Measurements from ENCODE around the gene CGB8. TPM values are rescaled to one million over a fixed set of nuclear protein-coding genes. Genes with fewer than 3 reads are reported as not detected.

CGB8 gene
- total and polyA plus RNA-seq, 2 donors (not counting 1 experiment from before 2014, with no cell fraction given) = not detected

DNA sequence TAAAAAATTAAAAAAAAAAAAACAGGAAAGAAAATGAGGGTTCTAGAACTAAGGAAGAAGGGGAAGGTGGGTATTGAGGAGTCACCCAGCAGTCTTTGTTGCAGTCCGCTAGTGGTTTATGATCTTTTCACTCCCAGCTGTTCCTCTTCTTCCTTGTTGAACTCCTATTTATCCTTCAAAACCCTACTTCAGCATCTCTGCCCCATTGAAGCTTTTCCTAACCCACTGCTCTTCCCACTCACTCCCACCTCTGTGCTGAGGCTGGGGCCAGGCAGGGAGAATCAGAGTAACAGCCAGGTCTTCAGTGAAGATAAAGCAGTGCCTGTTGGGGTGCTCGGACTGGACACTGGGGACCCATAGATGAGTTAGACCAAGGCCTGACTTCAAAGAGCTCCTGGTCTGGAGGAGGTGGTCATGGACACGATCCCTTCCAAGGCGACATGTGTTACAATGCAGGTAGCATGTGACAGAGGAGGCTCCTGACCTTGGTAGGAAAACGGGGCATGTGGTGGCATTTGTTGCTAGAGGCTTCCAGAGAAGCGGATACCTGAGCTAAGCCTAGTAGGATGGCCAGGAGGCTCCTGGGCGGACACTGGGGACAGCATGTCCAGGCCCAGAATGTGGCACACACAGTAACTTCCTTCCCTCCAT is 43.8 kb downstream of the CGB8 start:
- Histone ChIP-seq H3K9me3 (ENCODE audit: control insufficient read depth, insufficient read depth, low read depth, low read length) (no peaks in the 10 kb centered on the region), H3K79me2 (ENCODE audit: control insufficient read depth, insufficient read depth, low read length) (no peaks in the 10 kb centered on the region), H2AFZ (ENCODE audit: low read length) (no peak overlapping the region), H3K9ac (ENCODE audit: insufficient read depth, low read length) (no peak overlapping the region), H3K4me2 (ENCODE audit: extremely low read depth, insufficient read depth, low read length) (no peak overlapping the region), H3K4me1 (ENCODE audit: control insufficient read depth, extremely low read depth, insufficient read depth, low read length) (no peaks in the 10 kb centered on the region), H3K36me3 (ENCODE audit: control insufficient read depth, insufficient read depth, low read length) (peaks cover 27% of the 10 kb centered on the region), H3K27ac (ENCODE audit: insufficient read depth, low read length) (no peak overlapping the region), H4K20me1 (ENCODE audit: control insufficient read depth, extremely low read depth, insufficient read depth, low read length) (no peaks in the 10 kb centered on the region), H3K27me3 (ENCODE audit: control insufficient read depth, insufficient read depth, low read length) (no peaks in the 10 kb centered on the region), H3K4me3 (replicated peaks in 1 of 4; ENCODE audit: control extremely low read depth in 1 of 4, insufficient read depth in 1 of 4, low read depth in 3 of 4, low read length in 4 of 4) (no peak overlapping the region)
- TF ChIP-seq, protein P1, sequence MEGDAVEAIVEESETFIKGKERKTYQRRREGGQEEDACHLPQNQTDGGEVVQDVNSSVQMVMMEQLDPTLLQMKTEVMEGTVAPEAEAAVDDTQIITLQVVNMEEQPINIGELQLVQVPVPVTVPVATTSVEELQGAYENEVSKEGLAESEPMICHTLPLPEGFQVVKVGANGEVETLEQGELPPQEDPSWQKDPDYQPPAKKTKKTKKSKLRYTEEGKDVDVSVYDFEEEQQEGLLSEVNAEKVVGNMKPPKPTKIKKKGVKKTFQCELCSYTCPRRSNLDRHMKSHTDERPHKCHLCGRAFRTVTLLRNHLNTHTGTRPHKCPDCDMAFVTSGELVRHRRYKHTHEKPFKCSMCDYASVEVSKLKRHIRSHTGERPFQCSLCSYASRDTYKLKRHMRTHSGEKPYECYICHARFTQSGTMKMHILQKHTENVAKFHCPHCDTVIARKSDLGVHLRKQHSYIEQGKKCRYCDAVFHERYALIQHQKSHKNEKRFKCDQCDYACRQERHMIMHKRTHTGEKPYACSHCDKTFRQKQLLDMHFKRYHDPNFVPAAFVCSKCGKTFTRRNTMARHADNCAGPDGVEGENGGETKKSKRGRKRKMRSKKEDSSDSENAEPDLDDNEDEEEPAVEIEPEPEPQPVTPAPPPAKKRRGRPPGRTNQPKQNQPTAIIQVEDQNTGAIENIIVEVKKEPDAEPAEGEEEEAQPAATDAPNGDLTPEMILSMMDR (conservative IDR thresholded peaks at IDR 0.05 in 1 of 2, IDR thresholded peaks at IDR 0.05 in 1 of 2; ENCODE audit: low read depth in 1 of 2, low read length in 2 of 2) = no peak
- TF ChIP-seq EZH2 (IDR thresholded peaks at IDR 0.05; ENCODE audit: low read length, missing control alignments) = no peak
- no peak for DNase-seq (ENCODE audit: low read depth in 2 of 2)

DNA sequence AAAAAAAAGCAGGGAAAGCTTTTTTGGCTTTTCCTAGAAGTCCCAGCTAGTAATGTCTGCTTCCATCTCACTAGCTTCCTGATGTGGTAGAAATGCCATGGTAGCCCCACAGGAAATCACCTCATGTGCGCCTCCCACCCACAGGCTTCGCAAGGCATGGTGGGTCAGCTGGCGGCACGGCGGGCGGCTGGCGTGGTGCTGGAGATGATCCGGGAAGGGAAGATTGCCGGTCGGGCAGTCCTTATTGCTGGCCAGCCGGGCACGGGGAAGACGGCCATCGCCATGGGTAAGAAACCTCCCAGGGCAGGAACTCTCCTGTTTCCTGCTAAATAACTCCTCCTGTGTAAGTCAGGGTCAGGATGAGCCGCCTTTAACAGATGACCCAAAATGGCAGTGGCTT is 44.8 kb downstream of the CGB8 start:
- Histone ChIP-seq H3K9me3 (ENCODE audit: control insufficient read depth, insufficient read depth, low read depth, low read length) (no peaks in the 10 kb centered on the region), H3K36me3 (ENCODE audit: control insufficient read depth, insufficient read depth, low read length) (peaks cover 23% of the 10 kb centered on the region)

DNA sequence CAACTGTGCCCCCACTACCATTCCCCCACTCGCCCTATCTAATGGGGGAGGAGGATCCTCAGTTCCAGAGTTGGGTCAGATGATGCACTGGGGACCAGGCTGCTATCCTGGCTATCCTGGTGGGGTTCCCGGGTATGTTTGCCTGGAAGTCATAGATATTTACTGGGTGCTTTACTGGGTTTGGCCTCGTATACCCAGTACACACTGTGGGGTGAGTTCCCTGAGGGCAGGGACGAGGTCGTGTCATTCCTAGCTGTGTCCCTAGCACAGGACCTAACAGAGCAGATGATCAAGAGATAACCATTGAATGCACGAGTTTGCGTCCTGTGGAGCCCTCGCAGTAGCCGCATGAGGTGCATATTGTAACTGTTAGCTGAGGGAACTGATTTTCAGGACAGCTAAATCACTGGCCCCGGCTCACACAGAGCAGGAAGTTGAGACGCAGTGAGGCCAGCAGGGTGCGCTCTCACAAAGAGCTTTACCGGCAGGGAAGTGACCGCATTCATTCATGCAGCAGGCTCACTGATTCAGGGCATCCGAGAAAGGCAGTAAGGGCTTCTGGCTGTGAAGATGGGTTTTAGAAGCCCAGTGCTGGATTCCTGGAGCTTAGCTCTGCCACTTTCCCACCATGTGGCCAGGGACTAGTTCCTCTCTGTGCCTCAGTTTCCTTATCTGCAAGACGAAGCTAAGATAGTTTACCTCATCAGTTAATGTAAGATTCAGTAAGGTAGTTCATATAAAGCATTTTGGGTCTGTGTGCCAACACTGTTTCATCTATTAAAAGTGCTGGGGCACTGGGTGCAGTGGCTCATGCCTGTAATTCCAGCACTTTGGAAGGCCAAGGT is 49.2 kb downstream of the CGB8 start:
- no peaks in the 10 kb centered on the region for H3K9me3 ChIP-seq (ENCODE audit: control insufficient read depth, insufficient read depth, low read depth, low read length)
- H3K4me2 ChIP-seq (ENCODE audit: extremely low read depth, insufficient read depth, low read length) = no peak overlapping the region
- no peaks in the 10 kb centered on the region for H4K20me1 ChIP-seq (ENCODE audit: control insufficient read depth, extremely low read depth, insufficient read depth, low read length)
- H3K36me3 ChIP-seq (ENCODE audit: control insufficient read depth, insufficient read depth, low read length) = peaks cover 7% of the 10 kb centered on the region
- no peak for TF ChIP-seq EZH2 (IDR thresholded peaks at IDR 0.05; ENCODE audit: low read length, missing control alignments)
- TF ChIP-seq, protein P1 (conservative IDR thresholded peaks at IDR 0.05 in 1 of 2, IDR thresholded peaks at IDR 0.05 in 1 of 2; ENCODE audit: low read depth in 1 of 2, low read length in 2 of 2) = peak; percentile 61 to 85
- no peak overlapping the region for H2AFZ ChIP-seq (ENCODE audit: low read length)
- H3K4me1 ChIP-seq (ENCODE audit: control insufficient read depth, extremely low read depth, insufficient read depth, low read length) = peaks cover 5% of the 10 kb centered on the region
- peak; percentile 62 to 64 for DNase-seq (ENCODE audit: low read depth in 2 of 2)
- H3K79me2 ChIP-seq (ENCODE audit: control insufficient read depth, insufficient read depth, low read length) = peaks cover 31% of the 10 kb centered on the region
- no peak overlapping the region for H3K9ac ChIP-seq (ENCODE audit: insufficient read depth, low read length)
- no peaks in the 10 kb centered on the region for H3K27me3 ChIP-seq (ENCODE audit: control insufficient read depth, insufficient read depth, low read length)
- H3K27ac ChIP-seq (ENCODE audit: insufficient read depth, low read length) = no peak overlapping the region
- H3K4me3 ChIP-seq (replicated peaks in 1 of 4; ENCODE audit: control extremely low read depth in 1 of 4, insufficient read depth in 1 of 4, low read depth in 3 of 4, low read length in 4 of 4) = no peak overlapping the region

More for the DNA sequence above, 44.8 kb downstream of the CGB8 start:
- no peaks in the 10 kb centered on the region for H3K4me1 ChIP-seq (ENCODE audit: control insufficient read depth, extremely low read depth, insufficient read depth, low read length)
- H3K4me2 ChIP-seq (ENCODE audit: extremely low read depth, insufficient read depth, low read length) = no peak overlapping the region
- no peak overlapping the region for H3K27ac ChIP-seq (ENCODE audit: insufficient read depth, low read length)
- no peaks in the 10 kb centered on the region for H3K27me3 ChIP-seq (ENCODE audit: control insufficient read depth, insufficient read depth, low read length)
- DNase-seq (ENCODE audit: low read depth in 2 of 2) = no peak
- no peak overlapping the region for H3K4me3 ChIP-seq (replicated peaks in 1 of 4; ENCODE audit: control extremely low read depth in 1 of 4, insufficient read depth in 1 of 4, low read depth in 3 of 4, low read length in 4 of 4)
- TF ChIP-seq, protein P1 (conservative IDR thresholded peaks at IDR 0.05 in 1 of 2, IDR thresholded peaks at IDR 0.05 in 1 of 2; ENCODE audit: low read depth in 1 of 2, low read length in 2 of 2) = no peak
- TF ChIP-seq EZH2 (IDR thresholded peaks at IDR 0.05; ENCODE audit: low read length, missing control alignments) = no peak
- peaks cover 3% of the 10 kb centered on the region for H3K79me2 ChIP-seq (ENCODE audit: control insufficient read depth, insufficient read depth, low read length)
- H4K20me1 ChIP-seq (ENCODE audit: control insufficient read depth, extremely low read depth, insufficient read depth, low read length) = no peaks in the 10 kb centered on the region
- no peak overlapping the region for H2AFZ ChIP-seq (ENCODE audit: low read length)
- no peak overlapping the region for H3K9ac ChIP-seq (ENCODE audit: insufficient read depth, low read length)

Data from fibroblast of lung (primary cell).